ENCODE measurements around the gene CABP7. TPM values are rescaled to one million over a fixed set of nuclear protein-coding genes. Genes with fewer than 3 reads are reported as not detected.

CABP7 gene
- total and polyA plus RNA-seq, 2 of the 13 experiments (the other 11 are each of a cell fraction or from before 2014, with no cell fraction given) = 0.08 TPM; not detected in 1

- TF ChIP-seq ZMYM3 (CRISPR knock-in tag; IDR thresholded peaks at IDR 0.05) (no peak), ZNF430 (CRISPR knock-in tag; IDR thresholded peaks at IDR 0.05) (0 out of 2 replicates have a peak, but pooled peaks have one; percentile 68), NR0B2 (CRISPR knock-in tag; IDR thresholded peaks at IDR 0.05) (no peak), RBAK (CRISPR knock-in tag; IDR thresholded peaks at IDR 0.05) (no peak), NCOR1 (IDR thresholded peaks at IDR 0.05; ENCODE audit: borderline replicate concordance, low read length) (peak; percentile 38; the same call in 1 of the 2 replicates), NR2F1 (CRISPR knock-in tag; IDR thresholded peaks at IDR 0.05) (0 out of 4 replicates have a peak, but pooled peaks of 1 of the 2 experiments have one; percentile 23), NFIC (IDR thresholded peaks at IDR 0.05; ENCODE audit: low read length) (no peak), ZNF883 (CRISPR knock-in tag; IDR thresholded peaks at IDR 0.05; ENCODE audit: not compliant biosample characterization) (peak; percentile 81), ARID2 (CRISPR knock-in tag; IDR thresholded peaks at IDR 0.05; ENCODE audit: borderline replicate concordance) (peak; percentile 74; the same call in 1 of the 2 replicates), KDM2A (CRISPR knock-in tag; IDR thresholded peaks at IDR 0.05; ENCODE audit: borderline replicate concordance, low read depth) (peak; percentile 84), GATA4 (IDR thresholded peaks at IDR 0.05; ENCODE audit: borderline replicate concordance, low read depth) (no peak), ZNF512 (CRISPR knock-in tag; IDR thresholded peaks at IDR 0.05) (no peak), SRSF1 (optimal IDR thresholded peaks at IDR 0.05; ENCODE audit: low read depth, low read length) (no peak), ASH2L (IDR thresholded peaks at IDR 0.05; ENCODE audit: insufficient read length, low read depth, low read length) (no peak), ZNF280B (CRISPR knock-in tag; IDR thresholded peaks at IDR 0.05; ENCODE audit: borderline replicate concordance) (peak; percentile 60; the same call in 1 of the 2 replicates), SIX1 (CRISPR knock-in tag; IDR thresholded peaks at IDR 0.05; ENCODE audit: borderline replicate concordance) (peak; percentile 56; the same call in 1 of the 2 replicates), KLF13 (CRISPR knock-in tag; IDR thresholded peaks at IDR 0.05) (no peak), CENPX (CRISPR knock-in tag; IDR thresholded peaks at IDR 0.05) (no peak), ZNF546 (CRISPR knock-in tag; conservative IDR thresholded peaks at IDR 0.05) (0 out of 2 replicates have a peak, but pooled peaks have one; percentile 51), ZZZ3 (CRISPR knock-in tag; IDR thresholded peaks at IDR 0.05; ENCODE audit: borderline replicate concordance) (no peak), ZNF362 (CRISPR knock-in tag; IDR thresholded peaks at IDR 0.05; ENCODE audit: borderline replicate concordance) (no peak), HES4 (CRISPR knock-in tag; IDR thresholded peaks at IDR 0.05; ENCODE audit: borderline replicate concordance) (peak; percentile 96), ZBTB1 (CRISPR knock-in tag; IDR thresholded peaks at IDR 0.05; ENCODE audit: borderline replicate concordance) (peak; percentile 62; the same call in 1 of the 2 replicates), HNRNPLL (IDR thresholded peaks at IDR 0.05; ENCODE audit: low read depth, low read length, poor library complexity, severe bottlenecking) (no peak)
Observed at GRCh38 chr22:29716814-29717545, 2.8 kb upstream of the CABP7 start (continued).
